SIG-M5 treated with dmso at 0.1 percent for 504 hours (cell line): ENCODE results near the gene TSEN15.
"Not testable (repeated sequence)": the region's sequence is repeated elsewhere in the genome, so short reads cannot be mapped to it uniquely, and the experiment has no call there.

ENCODE experiments used
- DNase-seq: peaks from one replicate; lab custom pipeline; 2025; ENCODE audit not compliant: unreplicated experiment; lab: John Stamatoyannopoulos, UW

The TSEN15 gene

GRCh38 chr1:184031092-184031408 is 20.5 kb upstream of the TSEN15 start:
- no peak for DNase-seq

- no peak for DNase-seq
These were observed 20.0 kb upstream of the TSEN15 start for GRCh38 chr1:184031409-184032107.

- DNase-seq: no peak
These were observed 19.1 kb upstream of the TSEN15 start for GRCh38 chr1:184032306-184032929.

- no peak for DNase-seq
These were observed 18.6 kb upstream of the TSEN15 start for GRCh38 chr1:184032930-184033418.

- no peak for DNase-seq
These were observed 17.8 kb upstream of the TSEN15 start for GRCh38 chr1:184033711-184034167.

- DNase-seq: no peak
These were observed 16.7 kb upstream of the TSEN15 start for GRCh38 chr1:184034761-184035379.

GRCh38 chr1:184035719-184036516 is 15.6 kb upstream of the TSEN15 start:
- no peak for DNase-seq

GRCh38 chr1:184036517-184036949 is 15.0 kb upstream of the TSEN15 start:
- DNase-seq: peak; percentile 16

- DNase-seq: no peak
These were observed 13.5 kb upstream of the TSEN15 start for GRCh38 chr1:184037849-184038591.

GRCh38 chr1:184039126-184039525 is 12.4 kb upstream of the TSEN15 start:
- no peak for DNase-seq

GRCh38 chr1:184041731-184042130 is 9.8 kb upstream of the TSEN15 start:
- no peak for DNase-seq

GRCh38 chr1:184043315-184043714 is 8.2 kb upstream of the TSEN15 start:
- not testable (repeated sequence) for DNase-seq

GRCh38 chr1:184044603-184045376 is 6.7 kb upstream of the TSEN15 start:
- no peak for DNase-seq

GRCh38 chr1:184047541-184047940 is 4.0 kb upstream of the TSEN15 start:
- DNase-seq: not testable (repeated sequence)

- no peak for DNase-seq
These were observed 2.8 kb upstream of the TSEN15 start for GRCh38 chr1:184048561-184049240.

- DNase-seq: no peak
These were observed 2.2 kb upstream of the TSEN15 start for GRCh38 chr1:184049291-184049690.

GRCh38 chr1:184049836-184050468 is 1.6 kb upstream of the TSEN15 start:
- no peak for DNase-seq

GRCh38 chr1:184050636-184051035 is 894 bp upstream of the TSEN15 start:
- DNase-seq: no peak

- DNase-seq: no peak
These were observed 419 bp upstream of the TSEN15 start for GRCh38 chr1:184051138-184051484.
